A549 (cell line): ENCODE data around the gene CDC14B. TPM values are rescaled to one million over a fixed set of nuclear protein-coding genes. Genes with fewer than 3 reads are reported as not detected.
A peak's percentile ranks its signal among the peaks of the same experiment; 100 is the strongest.

Experiments used
- ATAC-seq, 2 experiments: fragments of 200-7000 bp in 1 of 2; fragments of >200 bp in 1 of 2; cut with Nextera tagmentation in 1 of 2; cut with Tn5 transposase in 1 of 2; 3 replicates each; pipeline versions ENCODE4 v1.8.0 to v1.9.1; 2018 to 2020; ENCODE audit warnings: mild to moderate bottlenecking in 1 of 2, moderate library complexity in 1 of 2
- CTCF ChIA-PET: fragments of 300-600 bp; sonication (Branson Sonifier 250); formaldehyde crosslinking; extraction: SDS; loops from one replicate; lab custom pipeline; 2021; ENCODE audit warnings: antibody characterized with exemption, inconsistent platforms; lab: Yijun Ruan, JAX
- POLR2A ChIA-PET: fragments of 350-600 bp; formaldehyde crosslinking; extraction: SDS; loops from one replicate; lab custom pipeline; 2021; ENCODE audit warnings: antibody characterized with exemption, inconsistent platforms; lab: Yijun Ruan, JAX
- DNase-seq, 2 experiments: peaks; one replicate each; pipeline versions ENCODE4 v3.0.0 to v3.0.0-alpha.2; 2011 to 2016; ENCODE audit warnings: low read depth in 1 of 2, low spot score in 1 of 2
- FAIRE-seq: peaks from 2 replicates; lab custom pipeline; 2011; peaks lifted over from hg19 to GRCh38; lab: Jason Lieb, UNC
- H3K27ac ChIP-seq, 2 experiments: fragments of >200 bp; sonication (Bioruptor Twin); formaldehyde crosslinking; 3 replicates each; pipeline ENCODE4 v1.5.1; 2016 to 2017
- H3K4me1 ChIP-seq: fragments of >200 bp; sonication (Bioruptor Twin); formaldehyde crosslinking; 3 replicates; pipeline ENCODE4 v1.6.1; 2016
- H3K4me2 ChIP-seq: fragments of >200 bp; sonication (Bioruptor Twin); formaldehyde crosslinking; 3 replicates; pipeline ENCODE4 v1.6.1; 2016
- H3K4me3 ChIP-seq: fragments of >200 bp; sonication (Bioruptor Twin); formaldehyde crosslinking; 3 replicates; pipeline ENCODE4 v1.5.1; 2016
- H3K9me3 ChIP-seq: fragments of >200 bp; sonication (Bioruptor Twin); formaldehyde crosslinking; 3 replicates; pipeline ENCODE4 v1.6.1; 2016
- ATOH8 ChIP-seq: fragments of 250-450 bp; sonication (Bioruptor Pico); IDR thresholded peaks from 2 replicates; pipeline ENCODE4 v1.5.0; 2020; ENCODE audit warnings: low read depth, mild to moderate bottlenecking, moderate library complexity
- BHLHE40 ChIP-seq: IDR thresholded peaks from 2 replicates; pipeline ENCODE4 v1.6.1; 2012; ENCODE audit warnings: low read depth, low read length, inconsistent platforms
- CEBPB ChIP-seq, 2 experiments: fragments of >200 bp in 1 of 2; sonication (Bioruptor Twin) in 1 of 2; formaldehyde crosslinking in 1 of 2; IDR thresholded peaks; 2 replicates each; pipeline ENCODE4 v1.6.1; 2012 to 2016
- CTCF ChIP-seq: fragments of >200 bp; sonication (Bioruptor Twin); formaldehyde crosslinking; IDR thresholded peaks from 3 replicates; pipeline ENCODE4 v1.5.1; 2016
- EP300 ChIP-seq, 2 experiments: fragments of >200 bp; sonication (Bioruptor Twin); formaldehyde crosslinking; IDR thresholded peaks; 2 replicates in 1 of 2; 3 replicates in 1 of 2; pipeline ENCODE4 v1.6.1; 2016 to 2017
- HOXB5 ChIP-seq: fragments of 250-450 bp; sonication (Bioruptor Pico); IDR thresholded peaks from 2 replicates; pipeline ENCODE4 v1.5.0; 2020; ENCODE audit warnings: mild to moderate bottlenecking, moderate library complexity
- MAX ChIP-seq: IDR thresholded peaks from 2 replicates; pipeline ENCODE4 v1.6.1; 2012
- MAZ ChIP-seq: fragments of 150-350 bp; IDR thresholded peaks from 2 replicates; pipeline ENCODE4 v1.6.1; 2014; ENCODE audit warnings: antibody characterized with exemption, low read depth, low read length, borderline replicate concordance
- PHF8 ChIP-seq: fragments of 200-600 bp; sonication (generic); IDR thresholded peaks from 2 replicates; pipeline ENCODE4 v1.6.1; 2016; ENCODE audit warnings: low read depth, mild to moderate bottlenecking, antibody characterized with exemption, moderate library complexity, borderline replicate concordance
- POLR2AphosphoS2 ChIP-seq: conservative IDR thresholded peaks from 2 replicates; pipeline ENCODE4 v1.6.1; 2012; ENCODE audit warnings: low read length, improper control_type of control experiment, inconsistent platforms
- RAD21 ChIP-seq, 2 experiments: fragments of >200 bp in 1 of 2; sonication (Bioruptor Twin) in 1 of 2; formaldehyde crosslinking in 1 of 2; IDR thresholded peaks in 1 of 2; conservative IDR thresholded peaks in 1 of 2; 2 replicates in 1 of 2; 3 replicates in 1 of 2; pipeline ENCODE4 v1.6.1; 2012 to 2018; ENCODE audit warnings: inconsistent platforms in 1 of 2
- REST ChIP-seq: fragments of 200-600 bp; sonication (generic); IDR thresholded peaks from 2 replicates; pipeline ENCODE4 v1.6.1; 2016; ENCODE audit warnings: antibody characterized with exemption, mild to moderate bottlenecking, moderate library complexity
- RNF2 ChIP-seq: fragments of 200-600 bp; sonication (generic); IDR thresholded peaks from 2 replicates; pipeline ENCODE4 v1.6.1; 2016; ENCODE audit warnings: low read depth, mild to moderate bottlenecking, antibody characterized with exemption, moderate library complexity, borderline replicate concordance
- SMC3 ChIP-seq: fragments of >200 bp; sonication (Bioruptor Twin); formaldehyde crosslinking; IDR thresholded peaks from 3 replicates; pipeline ENCODE4 v1.6.1; 2018; ENCODE audit warnings: inconsistent platforms
- ZC3H11A ChIP-seq: fragments of 450-650 bp; IDR thresholded peaks from 2 replicates; pipeline ENCODE4 v1.6.1; 2014; ENCODE audit warnings: antibody characterized with exemption, mild to moderate bottlenecking
- ZFP36 ChIP-seq: fragments of 450-650 bp; IDR thresholded peaks from 2 replicates; pipeline ENCODE4 v1.6.1; 2014; ENCODE audit warnings: borderline replicate concordance; ENCODE audit not compliant: partially characterized antibody
- polyA plus RNA-seq, 4 experiments: library from polyadenylated mRNA; depleted of rRNA in 3 of 4; stranded (reverse); fragments of >200 nt; fragmentation: RNase III in 1 of 4; extraction: RNeasy Plus Mini Kit Qiagen cat#74134 plus additional on column Dnase treatment in 1 of 4; gene quantifications; 2 replicates in 3 of 4; 3 replicates in 1 of 4; pipeline ENCODE4 v1.2.3, GENCODE V29; 2011 to 2017

CDC14B gene
- polyA plus RNA-seq, 2 of the 4 experiments (the other 2 are of a cell fraction): 9.9 to 17.3 TPM

- TF ChIP-seq CTCF: peak; percentile 30; the same call in 2 of the 3 replicates
- TF ChIP-seq ZC3H11A: no peak
- TF ChIP-seq POLR2AphosphoS2: no peak
- no peak for TF ChIP-seq ZFP36
- TF ChIP-seq MAX: peak; percentile 45; the same call in 1 of the 2 replicates
- no peak for TF ChIP-seq CEBPB (IDR thresholded peaks at IDR 0.05)
- TF ChIP-seq EP300 (IDR thresholded peaks at IDR 0.05): no peak
- TF ChIP-seq REST: no peak
- TF ChIP-seq MAZ: no peak
Measured at GRCh38 chr9:96654450-96655197, 35.0 kb upstream of the CDC14B start (continued).

GRCh38 chr9:96651626-96652025 lies 32.0 kb upstream of the CDC14B start:
- TF ChIP-seq RNF2 (no peak), PHF8 (no peak), SMC3 (peak; percentile 54), BHLHE40 (no peak), HOXB5 (CRISPR knock-in tag) (no peak), ATOH8 (CRISPR knock-in tag) (no peak), CTCF (peak; percentile 61), RAD21 (conservative IDR thresholded peaks at IDR 0.05 in 1 of 2, IDR thresholded peaks at IDR 0.05 in 1 of 2) (peak; percentile 74 to 78)
- CTCF ChIA-PET: interaction anchor here (0.6 to 1.5 kb wide), 5 partner anchors 9 to 326 kb away, joined by 3 to 5 read pairs (median 3); partner anchors contain the start of gene CDC14B
- Histone ChIP-seq H3K27ac (no peak overlapping the region), H3K9me3 (no peaks in the 10 kb centered on the region), H3K4me2 (no peak overlapping the region), H3K4me3 (no peak overlapping the region), H3K4me1 (peaks cover 7% of the 10 kb centered on the region; the same call in 1 of the 3 replicates)
- POLR2A ChIA-PET: no interaction called here
- ATAC-seq: no peak
- FAIRE-seq: no peak
- DNase-seq: peak; percentile 39 to 47
